Esophagus muscularis mucosa (tissue), 4 donors: ENCODE measurements around the gene TMEM115.

ENCODE experiments used
- EP300 ChIP-seq: sonication (generic); formaldehyde crosslinking; IDR thresholded peaks from one replicate; pipeline ENCODE4 v1.6.1; 2017; ENCODE audit warnings: antibody characterized with exemption
- POLR2A ChIP-seq: fragments of 450-650 bp; IDR thresholded peaks from one replicate; pipeline ENCODE4 v1.6.1; 2017; ENCODE audit warnings: antibody characterized with exemption, moderate library complexity, mild to moderate bottlenecking, low read depth
- POLR2AphosphoS5 ChIP-seq, 2 donors: sonication (generic); formaldehyde crosslinking; IDR thresholded peaks; one replicate each; pipeline ENCODE4 v1.6.1; 2017; ENCODE audit warnings: antibody characterized with exemption in 2 of 2
- TF ChIP-seq, protein P1 (sequence below), 3 experiments: fragments of 200-600 bp in 2 of 3; fragments of 450-650 bp in 1 of 3; sonication (generic) in 2 of 3; IDR thresholded peaks; one replicate each; pipeline ENCODE4 v1.5.1; 2017 to 2019; ENCODE audit warnings: antibody characterized with exemption in 3 of 3, mild to moderate bottlenecking in 2 of 3, moderate library complexity in 1 of 3

- TF ChIP-seq, protein P1, sequence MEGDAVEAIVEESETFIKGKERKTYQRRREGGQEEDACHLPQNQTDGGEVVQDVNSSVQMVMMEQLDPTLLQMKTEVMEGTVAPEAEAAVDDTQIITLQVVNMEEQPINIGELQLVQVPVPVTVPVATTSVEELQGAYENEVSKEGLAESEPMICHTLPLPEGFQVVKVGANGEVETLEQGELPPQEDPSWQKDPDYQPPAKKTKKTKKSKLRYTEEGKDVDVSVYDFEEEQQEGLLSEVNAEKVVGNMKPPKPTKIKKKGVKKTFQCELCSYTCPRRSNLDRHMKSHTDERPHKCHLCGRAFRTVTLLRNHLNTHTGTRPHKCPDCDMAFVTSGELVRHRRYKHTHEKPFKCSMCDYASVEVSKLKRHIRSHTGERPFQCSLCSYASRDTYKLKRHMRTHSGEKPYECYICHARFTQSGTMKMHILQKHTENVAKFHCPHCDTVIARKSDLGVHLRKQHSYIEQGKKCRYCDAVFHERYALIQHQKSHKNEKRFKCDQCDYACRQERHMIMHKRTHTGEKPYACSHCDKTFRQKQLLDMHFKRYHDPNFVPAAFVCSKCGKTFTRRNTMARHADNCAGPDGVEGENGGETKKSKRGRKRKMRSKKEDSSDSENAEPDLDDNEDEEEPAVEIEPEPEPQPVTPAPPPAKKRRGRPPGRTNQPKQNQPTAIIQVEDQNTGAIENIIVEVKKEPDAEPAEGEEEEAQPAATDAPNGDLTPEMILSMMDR (IDR thresholded peaks at IDR 0.05) = no peak
- TF ChIP-seq EP300 = no peak
- TF ChIP-seq POLR2A = no peak
- TF ChIP-seq POLR2AphosphoS5 (IDR thresholded peaks at IDR 0.05) = no peak
Measured at GRCh38 chr3:50338965-50339364, 20.4 kb downstream of the TMEM115 start.
